Osteocyte (in vitro differentiated cells): ENCODE data around the gene NRN1L. TPM values are rescaled to one million over a fixed set of nuclear protein-coding genes. Genes with fewer than 3 reads are reported as not detected.

Source experiments
- DNase-seq: peaks from one replicate; pipeline ENCODE4 v3.0.0; 2021; ENCODE audit warnings: mixed read lengths; ENCODE audit not compliant: unreplicated experiment; ENCODE audit errors: extremely low spot score
- H3K27ac Mint-ChIP-seq: one replicate; pipeline ENCODE4 v1.8.0; 2021; ENCODE audit warnings: mild to moderate bottlenecking, mixed read lengths; ENCODE audit not compliant: unreplicated experiment
- H3K27me3 Mint-ChIP-seq: one replicate; pipeline ENCODE4 v1.8.0; 2021; ENCODE audit warnings: mixed read lengths; ENCODE audit not compliant: unreplicated experiment
- H3K36me3 Mint-ChIP-seq: one replicate; pipeline ENCODE4 v1.8.0; 2021; ENCODE audit warnings: mixed read lengths; ENCODE audit not compliant: unreplicated experiment
- H3K4me1 Mint-ChIP-seq: one replicate; pipeline ENCODE4 v1.8.0; 2021; ENCODE audit warnings: mixed read lengths; ENCODE audit not compliant: unreplicated experiment
- H3K4me3 Mint-ChIP-seq: one replicate; pipeline ENCODE4 v1.8.0; 2021; ENCODE audit warnings: mild to moderate bottlenecking, moderate library complexity, mixed read lengths; ENCODE audit not compliant: unreplicated experiment
- H3K9me3 Mint-ChIP-seq: one replicate; pipeline ENCODE4 v1.8.0; 2021; ENCODE audit warnings: mixed read lengths; ENCODE audit not compliant: unreplicated experiment
- CTCF ChIP-seq: fragments of 200-600 bp; sonication (generic); IDR thresholded peaks from 2 replicates; pipeline ENCODE4 v1.5.0; 2021; ENCODE audit warnings: antibody characterized with exemption, mild to moderate bottlenecking, moderate library complexity
- total RNA-seq: library from RNA; stranded (reverse); gene quantifications from 2 replicates; pipeline ENCODE4 v1.2.1, GENCODE V29; 2021

Gene NRN1L
- total RNA-seq, 1 donor from 2014 or later = 1.5 TPM

- H3K9me3 Mint-ChIP-seq = no peaks in the 10 kb centered on the region
- no peaks in the 10 kb centered on the region for H3K27me3 Mint-ChIP-seq
- H3K4me3 Mint-ChIP-seq = no peak overlapping the region
- DNase-seq = no peak
- TF ChIP-seq CTCF = no peak
- no peak overlapping the region for H3K27ac Mint-ChIP-seq
- H3K36me3 Mint-ChIP-seq = peaks cover 35% of the 10 kb centered on the region
- H3K4me1 Mint-ChIP-seq = peaks cover 16% of the 10 kb centered on the region
These were observed 5.2 kb upstream of the NRN1L start for GRCh38 chr16:67879462-67879861.

GRCh38 chr16:67879936-67880335 lies 4.7 kb upstream of the NRN1L start:
- Mint-ChIP-seq H3K9me3 (no peaks in the 10 kb centered on the region), H3K27ac (no peak overlapping the region), H3K4me3 (no peak overlapping the region), H3K27me3 (no peaks in the 10 kb centered on the region), H3K4me1 (peaks cover 16% of the 10 kb centered on the region), H3K36me3 (peaks cover 35% of the 10 kb centered on the region)
- no peak for DNase-seq
- no peak for TF ChIP-seq CTCF

- H3K4me1 Mint-ChIP-seq = peaks cover 9% of the 10 kb centered on the region
- H3K27me3 Mint-ChIP-seq = no peaks in the 10 kb centered on the region
- TF ChIP-seq CTCF = no peak
- no peak overlapping the region for H3K27ac Mint-ChIP-seq
- peaks cover 35% of the 10 kb centered on the region for H3K36me3 Mint-ChIP-seq
- no peak for DNase-seq
- no peaks in the 10 kb centered on the region for H3K9me3 Mint-ChIP-seq
- no peak overlapping the region for H3K4me3 Mint-ChIP-seq
These were observed 4.1 kb upstream of the NRN1L start for GRCh38 chr16:67880584-67880983.

- no peak for TF ChIP-seq CTCF
- Mint-ChIP-seq H3K4me1 (peaks cover 9% of the 10 kb centered on the region), H3K4me3 (no peak overlapping the region), H3K27ac (no peak overlapping the region), H3K36me3 (peaks cover 37% of the 10 kb centered on the region), H3K9me3 (no peaks in the 10 kb centered on the region), H3K27me3 (no peaks in the 10 kb centered on the region)
- DNase-seq = no peak
These were observed 3.0 kb upstream of the NRN1L start for GRCh38 chr16:67881621-67882161.

- no peak for DNase-seq
- H3K4me3 Mint-ChIP-seq = no peak overlapping the region
- H3K4me1 Mint-ChIP-seq = peaks cover 9% of the 10 kb centered on the region
- peaks cover 34% of the 10 kb centered on the region for H3K36me3 Mint-ChIP-seq
- H3K27ac Mint-ChIP-seq = no peak overlapping the region
- TF ChIP-seq CTCF = no peak
- H3K27me3 Mint-ChIP-seq = no peaks in the 10 kb centered on the region
- no peaks in the 10 kb centered on the region for H3K9me3 Mint-ChIP-seq
These were observed 2.1 kb upstream of the NRN1L start for GRCh38 chr16:67882374-67883145.
